Muscle layer of colon (tissue), 2 donors: ENCODE measurements around the gene SRSF8.

ENCODE experiments used
- H3K27ac ChIP-seq: one replicate; pipeline ENCODE4 v1.7.0; 2013; ENCODE audit warnings: low read depth, mild to moderate bottlenecking, low read length, moderate library complexity
- H3K27me3 ChIP-seq, 2 donors: one replicate each; pipeline ENCODE4 v1.7.0; 2013; ENCODE audit warnings: low read length in 2 of 2, mild to moderate bottlenecking in 2 of 2; ENCODE audit not compliant: insufficient read depth in 2 of 2, control insufficient read depth in 1 of 2
- H3K36me3 ChIP-seq: one replicate; pipeline ENCODE4 v1.7.0; 2013; ENCODE audit warnings: mild to moderate bottlenecking, low read length; ENCODE audit not compliant: insufficient read depth
- H3K4me1 ChIP-seq: one replicate; pipeline ENCODE4 v1.7.0; 2013; ENCODE audit warnings: mild to moderate bottlenecking, low read length; ENCODE audit not compliant: insufficient read depth
- H3K4me3 ChIP-seq, 2 donors: one replicate each; pipeline ENCODE4 v1.7.0; 2013; ENCODE audit warnings: low read length in 2 of 2, low read depth in 1 of 2, mild to moderate bottlenecking in 1 of 2, moderate library complexity in 1 of 2
- H3K9ac ChIP-seq: one replicate; pipeline ENCODE4 v1.7.0; 2013; ENCODE audit warnings: low read length
- H3K9me3 ChIP-seq: one replicate; pipeline ENCODE4 v1.7.0; 2013; ENCODE audit warnings: mild to moderate bottlenecking, low read length
- donor health status: abdominal sarcoma.
- donor health status: Adenocarcinoma of cecum.

SRSF8 gene

GRCh38 chr11:95115597-95115996 is 48.9 kb downstream of the SRSF8 start:
- H3K27me3 ChIP-seq: no peaks in the 10 kb centered on the region
- no peaks in the 10 kb centered on the region for H3K9me3 ChIP-seq
- H3K4me3 ChIP-seq: no peak overlapping the region
- H3K36me3 ChIP-seq: no peaks in the 10 kb centered on the region
- no peak overlapping the region for H3K9ac ChIP-seq
- no peak overlapping the region for H3K27ac ChIP-seq
- no peaks in the 10 kb centered on the region for H3K4me1 ChIP-seq

GRCh38 chr11:95119361-95120060 is 52.8 kb downstream of the SRSF8 start:
- no peak overlapping the region for H3K4me3 ChIP-seq
- H3K9me3 ChIP-seq: no peaks in the 10 kb centered on the region
- no peak overlapping the region for H3K9ac ChIP-seq
- H3K4me1 ChIP-seq: no peaks in the 10 kb centered on the region
- H3K36me3 ChIP-seq: no peaks in the 10 kb centered on the region
- H3K27me3 ChIP-seq: no peaks in the 10 kb centered on the region
- no peak overlapping the region for H3K27ac ChIP-seq
